Measurements from ENCODE around the gene CSMD2.

Gene CSMD2

GRCh38 chr1:33844166-33844565, 320.9 kb downstream of the CSMD2 start:
- Histone ChIP-seq H3K36me3 (no peaks in the 10 kb centered on the region), H3K4me3 (ENCODE audit: low read depth in 1 of 2, low read length in 1 of 2) (no peak overlapping the region), H3K4me1 (ENCODE audit: control insufficient read depth in 1 of 2, insufficient read depth in 1 of 2, low read depth in 1 of 2, low read length in 1 of 2) (no peaks in the 10 kb centered on the region), H3K9me3 (no peaks in the 10 kb centered on the region), H3K27me3 (no peaks in the 10 kb centered on the region), H3K27ac (no peak overlapping the region)
- no peak for TF ChIP-seq CTCF (IDR thresholded peaks at IDR 0.05)

- H3K4me1 ChIP-seq (ENCODE audit: control insufficient read depth in 1 of 2, insufficient read depth in 1 of 2, low read depth in 1 of 2, low read length in 1 of 2): no peaks in the 10 kb centered on the region
- TF ChIP-seq CTCF (IDR thresholded peaks at IDR 0.05): no peak
Observed at GRCh38 chr1:33842348-33842747, 322.7 kb downstream of the CSMD2 start.

GRCh38 chr1:33841494-33841893, 323.5 kb downstream of the CSMD2 start:
- Histone ChIP-seq H3K4me1 (ENCODE audit: control insufficient read depth in 1 of 2, insufficient read depth in 1 of 2, low read depth in 1 of 2, low read length in 1 of 2) (no peaks in the 10 kb centered on the region), H3K4me3 (ENCODE audit: low read depth in 1 of 2, low read length in 1 of 2) (no peak overlapping the region), H3K9me3 (no peaks in the 10 kb centered on the region), H3K27ac (no peak overlapping the region), H3K36me3 (no peaks in the 10 kb centered on the region), H3K27me3 (no peaks in the 10 kb centered on the region)
- TF ChIP-seq CTCF (IDR thresholded peaks at IDR 0.05): no peak

More at GRCh38 chr1:33842348-33842747, 322.7 kb downstream of the CSMD2 start:
- H3K27ac ChIP-seq: no peak overlapping the region
- no peaks in the 10 kb centered on the region for H3K9me3 ChIP-seq
- H3K27me3 ChIP-seq: no peaks in the 10 kb centered on the region
- no peak overlapping the region for H3K4me3 ChIP-seq (ENCODE audit: low read depth in 1 of 2, low read length in 1 of 2)
- H3K36me3 ChIP-seq: no peaks in the 10 kb centered on the region

- no peak for TF ChIP-seq CTCF (IDR thresholded peaks at IDR 0.05)
- no peak overlapping the region for H3K4me3 ChIP-seq (ENCODE audit: low read depth in 1 of 2, low read length in 1 of 2)
- no peaks in the 10 kb centered on the region for H3K9me3 ChIP-seq
- no peak overlapping the region for H3K27ac ChIP-seq
- no peaks in the 10 kb centered on the region for H3K27me3 ChIP-seq
- no peaks in the 10 kb centered on the region for H3K36me3 ChIP-seq
- H3K4me1 ChIP-seq (ENCODE audit: control insufficient read depth in 1 of 2, insufficient read depth in 1 of 2, low read depth in 1 of 2, low read length in 1 of 2): no peaks in the 10 kb centered on the region
Observed at GRCh38 chr1:33837635-33838034, 327.4 kb downstream of the CSMD2 start.

- Histone ChIP-seq H3K27ac (no peak overlapping the region), H3K4me1 (ENCODE audit: control insufficient read depth in 1 of 2, insufficient read depth in 1 of 2, low read depth in 1 of 2, low read length in 1 of 2) (no peaks in the 10 kb centered on the region), H3K9me3 (no peaks in the 10 kb centered on the region), H3K27me3 (no peaks in the 10 kb centered on the region), H3K36me3 (no peaks in the 10 kb centered on the region), H3K4me3 (ENCODE audit: low read depth in 1 of 2, low read length in 1 of 2) (no peak overlapping the region)
- TF ChIP-seq CTCF (IDR thresholded peaks at IDR 0.05): no peak
Observed at GRCh38 chr1:33836911-33837310, 328.1 kb downstream of the CSMD2 start.

- Histone ChIP-seq H3K4me3 (ENCODE audit: low read depth in 1 of 2, low read length in 1 of 2) (no peak overlapping the region), H3K4me1 (ENCODE audit: control insufficient read depth in 1 of 2, insufficient read depth in 1 of 2, low read depth in 1 of 2, low read length in 1 of 2) (no peaks in the 10 kb centered on the region), H3K9me3 (no peaks in the 10 kb centered on the region), H3K36me3 (no peaks in the 10 kb centered on the region), H3K27me3 (no peaks in the 10 kb centered on the region), H3K27ac (no peak overlapping the region)
- no peak for TF ChIP-seq CTCF (IDR thresholded peaks at IDR 0.05)
Observed at GRCh38 chr1:33828654-33829053, 336.4 kb downstream of the CSMD2 start.

Measured in neutrophil (primary cell).